ENCODE measurements around the gene CTTN.

DNA sequence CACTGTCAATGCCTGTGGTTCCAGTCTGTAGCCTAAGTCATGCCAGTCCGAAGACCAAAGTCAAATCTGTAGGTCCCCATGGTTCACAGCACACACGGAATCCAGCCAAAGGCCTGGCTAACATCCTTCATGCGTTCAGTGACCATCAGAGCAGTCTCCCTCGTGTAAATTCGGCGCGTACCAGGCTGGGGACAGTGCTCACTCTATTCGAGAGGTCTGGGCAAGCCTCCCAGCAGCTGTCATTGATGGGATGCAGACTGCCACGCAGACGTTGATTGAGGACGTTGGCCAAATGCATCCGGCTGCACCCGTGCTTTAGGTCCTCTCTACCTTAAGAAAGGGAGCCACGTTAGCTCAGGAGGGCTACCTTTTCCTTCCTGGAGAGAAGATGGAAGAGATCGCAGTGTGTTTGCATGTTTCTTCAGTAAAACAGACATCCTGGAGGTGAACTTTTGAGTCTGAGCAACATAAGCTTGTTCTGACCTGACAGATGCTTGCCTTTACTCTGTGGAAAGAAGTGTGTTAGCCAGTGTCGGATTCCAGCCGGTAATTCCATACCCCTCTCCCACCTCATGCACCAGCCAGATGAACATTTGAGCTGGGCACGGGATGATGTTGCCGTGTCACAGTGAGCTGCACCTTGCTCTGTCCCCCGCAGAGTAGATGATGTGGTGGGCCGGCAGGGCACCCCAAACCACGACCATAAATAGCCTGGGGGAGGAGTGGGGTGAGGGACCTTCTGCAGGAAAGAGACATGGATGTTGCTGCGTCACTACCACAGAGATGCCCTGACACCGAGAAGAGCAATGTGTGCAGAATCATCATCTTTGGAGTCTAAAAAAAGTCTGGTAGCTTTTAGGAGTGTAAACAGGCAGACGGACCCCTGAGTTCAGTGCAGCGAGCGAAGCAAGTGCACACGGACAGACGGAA lies 12.2 kb downstream of the CTTN start:
- no peak for TF ChIP-seq GABPA (IDR thresholded peaks at IDR 0.05; ENCODE audit: low read depth)
- TF ChIP-seq, protein P1, sequence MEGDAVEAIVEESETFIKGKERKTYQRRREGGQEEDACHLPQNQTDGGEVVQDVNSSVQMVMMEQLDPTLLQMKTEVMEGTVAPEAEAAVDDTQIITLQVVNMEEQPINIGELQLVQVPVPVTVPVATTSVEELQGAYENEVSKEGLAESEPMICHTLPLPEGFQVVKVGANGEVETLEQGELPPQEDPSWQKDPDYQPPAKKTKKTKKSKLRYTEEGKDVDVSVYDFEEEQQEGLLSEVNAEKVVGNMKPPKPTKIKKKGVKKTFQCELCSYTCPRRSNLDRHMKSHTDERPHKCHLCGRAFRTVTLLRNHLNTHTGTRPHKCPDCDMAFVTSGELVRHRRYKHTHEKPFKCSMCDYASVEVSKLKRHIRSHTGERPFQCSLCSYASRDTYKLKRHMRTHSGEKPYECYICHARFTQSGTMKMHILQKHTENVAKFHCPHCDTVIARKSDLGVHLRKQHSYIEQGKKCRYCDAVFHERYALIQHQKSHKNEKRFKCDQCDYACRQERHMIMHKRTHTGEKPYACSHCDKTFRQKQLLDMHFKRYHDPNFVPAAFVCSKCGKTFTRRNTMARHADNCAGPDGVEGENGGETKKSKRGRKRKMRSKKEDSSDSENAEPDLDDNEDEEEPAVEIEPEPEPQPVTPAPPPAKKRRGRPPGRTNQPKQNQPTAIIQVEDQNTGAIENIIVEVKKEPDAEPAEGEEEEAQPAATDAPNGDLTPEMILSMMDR (IDR thresholded peaks at IDR 0.05; ENCODE audit: insufficient read depth, low read length): no peak
- TF ChIP-seq POLR2AphosphoS5 (IDR thresholded peaks at IDR 0.05; ENCODE audit: low read depth): no peak
- no peak for TF ChIP-seq SPI1 (IDR thresholded peaks at IDR 0.05; ENCODE audit: borderline replicate concordance, low read depth)
- TF ChIP-seq, protein P2, sequence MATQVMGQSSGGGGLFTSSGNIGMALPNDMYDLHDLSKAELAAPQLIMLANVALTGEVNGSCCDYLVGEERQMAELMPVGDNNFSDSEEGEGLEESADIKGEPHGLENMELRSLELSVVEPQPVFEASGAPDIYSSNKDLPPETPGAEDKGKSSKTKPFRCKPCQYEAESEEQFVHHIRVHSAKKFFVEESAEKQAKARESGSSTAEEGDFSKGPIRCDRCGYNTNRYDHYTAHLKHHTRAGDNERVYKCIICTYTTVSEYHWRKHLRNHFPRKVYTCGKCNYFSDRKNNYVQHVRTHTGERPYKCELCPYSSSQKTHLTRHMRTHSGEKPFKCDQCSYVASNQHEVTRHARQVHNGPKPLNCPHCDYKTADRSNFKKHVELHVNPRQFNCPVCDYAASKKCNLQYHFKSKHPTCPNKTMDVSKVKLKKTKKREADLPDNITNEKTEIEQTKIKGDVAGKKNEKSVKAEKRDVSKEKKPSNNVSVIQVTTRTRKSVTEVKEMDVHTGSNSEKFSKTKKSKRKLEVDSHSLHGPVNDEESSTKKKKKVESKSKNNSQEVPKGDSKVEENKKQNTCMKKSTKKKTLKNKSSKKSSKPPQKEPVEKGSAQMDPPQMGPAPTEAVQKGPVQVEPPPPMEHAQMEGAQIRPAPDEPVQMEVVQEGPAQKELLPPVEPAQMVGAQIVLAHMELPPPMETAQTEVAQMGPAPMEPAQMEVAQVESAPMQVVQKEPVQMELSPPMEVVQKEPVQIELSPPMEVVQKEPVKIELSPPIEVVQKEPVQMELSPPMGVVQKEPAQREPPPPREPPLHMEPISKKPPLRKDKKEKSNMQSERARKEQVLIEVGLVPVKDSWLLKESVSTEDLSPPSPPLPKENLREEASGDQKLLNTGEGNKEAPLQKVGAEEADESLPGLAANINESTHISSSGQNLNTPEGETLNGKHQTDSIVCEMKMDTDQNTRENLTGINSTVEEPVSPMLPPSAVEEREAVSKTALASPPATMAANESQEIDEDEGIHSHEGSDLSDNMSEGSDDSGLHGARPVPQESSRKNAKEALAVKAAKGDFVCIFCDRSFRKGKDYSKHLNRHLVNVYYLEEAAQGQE (IDR thresholded peaks at IDR 0.05; ENCODE audit: insufficient replicate concordance, low read depth): no peak

All from HL-60 (cell line).